ENCODE results near the gene SFTPB.

SFTPB gene

GRCh38 chr2:85678794-85679672 is 11.0 kb upstream of the SFTPB start:
- no CpG with 5 or more reads among the region's 25 CpGs for WGBS (ENCODE audit: extremely low coverage, insufficient coverage, low lambda C conversion rate)
- Histone ChIP-seq H3K36me3 (ENCODE audit: control insufficient read depth, insufficient read depth, low read length) (no peaks in the 10 kb centered on the region), H3K79me1 (ENCODE audit: low read length) (no peaks in the 10 kb centered on the region), H3K79me2 (ENCODE audit: control insufficient read depth, insufficient read depth, low read length) (no peaks in the 10 kb centered on the region), H2AK5ac (ENCODE audit: low read length) (no peak overlapping the region), H2BK15ac (replicated peaks; ENCODE audit: low read depth) (no peak overlapping the region), H2BK5ac (ENCODE audit: low read length) (no peak overlapping the region), H3K4ac (ENCODE audit: low read depth, low read length) (no peak overlapping the region), H3K4me2 (ENCODE audit: low read length) (peak overlapping the region; percentile 38), H3K56ac (ENCODE audit: low read length) (peak overlapping the region; percentile 30), H3K4me1 (ENCODE audit: control insufficient read depth, low read depth, low read length) (no peaks in the 10 kb centered on the region), H4K8ac (ENCODE audit: low read depth, low read length) (no peak overlapping the region), H3K23ac (ENCODE audit: low read length) (no peak overlapping the region), H4K5ac (ENCODE audit: low read length) (no peak overlapping the region), H3K9ac (ENCODE audit: low read length) (no peak overlapping the region), H3K27ac (ENCODE audit: low read depth, low read length) (no peak overlapping the region), H3K27me3 (ENCODE audit: insufficient read depth, low read length, poor library complexity) (no peaks in the 10 kb centered on the region), H2BK120ac (ENCODE audit: low read depth, low read length) (no peak overlapping the region), H3K4me3 (ENCODE audit: low read length) (no peak overlapping the region), H3K18ac (ENCODE audit: low read length) (no peak overlapping the region)
- DNase-seq: peak; percentile 72

DNA sequence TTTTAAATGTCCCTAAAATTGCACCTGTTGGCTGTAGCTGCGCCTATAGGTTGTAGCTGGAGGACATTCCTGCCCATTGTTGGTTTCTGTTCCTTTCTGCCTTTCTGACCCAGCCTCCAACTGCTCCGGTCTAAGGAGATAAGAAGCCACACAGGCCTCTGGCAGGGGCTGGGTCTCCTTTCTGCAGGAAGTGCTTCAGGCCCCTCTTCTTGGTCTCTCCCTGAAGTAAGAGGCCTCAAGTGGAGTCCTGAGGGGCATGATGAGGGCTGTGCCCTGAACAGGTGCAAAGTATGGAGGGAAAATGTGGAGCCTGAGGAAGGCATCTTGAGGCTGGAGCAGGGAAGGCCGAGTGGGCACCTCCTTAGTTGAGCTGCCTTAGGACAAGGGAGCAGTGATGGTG is 10.4 kb upstream of the SFTPB start:
- Histone ChIP-seq H3K79me2 (ENCODE audit: control insufficient read depth, insufficient read depth, low read length) (no peaks in the 10 kb centered on the region), H2BK120ac (ENCODE audit: low read depth, low read length) (no peak overlapping the region), H3K27ac (ENCODE audit: low read depth, low read length) (no peak overlapping the region), H3K79me1 (ENCODE audit: low read length) (no peaks in the 10 kb centered on the region), H2BK15ac (replicated peaks; ENCODE audit: low read depth) (no peak overlapping the region), H3K18ac (ENCODE audit: low read length) (no peak overlapping the region), H3K4me1 (ENCODE audit: control insufficient read depth, low read depth, low read length) (no peaks in the 10 kb centered on the region), H3K4me2 (ENCODE audit: low read length) (no peak overlapping the region), H2BK5ac (ENCODE audit: low read length) (no peak overlapping the region), H4K8ac (ENCODE audit: low read depth, low read length) (no peak overlapping the region), H3K27me3 (ENCODE audit: insufficient read depth, low read length, poor library complexity) (no peaks in the 10 kb centered on the region), H3K9ac (ENCODE audit: low read length) (no peak overlapping the region), H3K36me3 (ENCODE audit: control insufficient read depth, insufficient read depth, low read length) (no peaks in the 10 kb centered on the region), H4K5ac (ENCODE audit: low read length) (no peak overlapping the region), H3K4ac (ENCODE audit: low read depth, low read length) (no peak overlapping the region), H3K23ac (ENCODE audit: low read length) (no peak overlapping the region), H3K56ac (ENCODE audit: low read length) (no peak overlapping the region), H3K4me3 (ENCODE audit: low read length) (no peak overlapping the region), H2AK5ac (ENCODE audit: low read length) (no peak overlapping the region)
- no peak for DNase-seq
- WGBS (ENCODE audit: extremely low coverage, insufficient coverage, low lambda C conversion rate): no CpG with 5 or more reads among the region's 3 CpGs

DNA sequence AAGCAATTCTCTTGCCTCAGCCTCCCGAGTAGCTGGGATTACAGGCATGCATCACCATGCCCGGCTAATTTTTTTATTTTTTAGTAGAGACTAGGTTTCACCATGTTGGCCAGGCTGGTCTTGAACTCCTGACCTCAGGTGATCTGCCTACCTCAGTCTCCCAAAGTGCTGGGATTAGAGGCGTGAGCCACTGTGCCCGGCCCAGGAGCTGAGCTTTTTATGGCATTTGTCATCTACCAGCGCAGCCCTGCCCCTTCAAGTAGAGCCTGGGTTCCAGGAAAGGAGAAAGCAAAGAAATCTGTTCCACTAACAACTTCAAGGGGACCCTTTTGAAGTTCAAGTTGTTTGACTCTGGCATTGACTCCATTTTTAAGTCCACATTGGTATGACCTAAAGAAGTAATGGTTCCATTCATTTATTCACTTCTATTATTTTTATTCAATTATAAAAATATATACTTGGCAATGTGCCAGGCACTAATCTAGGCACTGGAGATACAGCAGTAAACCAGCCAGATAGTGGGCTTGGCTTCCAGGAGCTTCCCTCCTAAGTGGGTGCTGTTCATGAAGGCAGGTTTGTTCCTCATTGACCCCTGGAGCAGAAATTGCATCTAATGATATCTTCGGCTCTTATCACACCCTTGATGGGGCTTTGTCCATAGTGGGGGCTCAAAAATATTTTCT is 8.0 kb upstream of the SFTPB start:
- H3K27me3 ChIP-seq (ENCODE audit: insufficient read depth, low read length, poor library complexity): no peaks in the 10 kb centered on the region
- H4K5ac ChIP-seq (ENCODE audit: low read length): no peak overlapping the region
- H3K4ac ChIP-seq (ENCODE audit: low read depth, low read length): no peak overlapping the region
- DNase-seq: no peak
- H3K56ac ChIP-seq (ENCODE audit: low read length): no peak overlapping the region
- H2AK5ac ChIP-seq (ENCODE audit: low read length): no peak overlapping the region
- no peak overlapping the region for H2BK120ac ChIP-seq (ENCODE audit: low read depth, low read length)
- H4K8ac ChIP-seq (ENCODE audit: low read depth, low read length): no peak overlapping the region
- no peak overlapping the region for H3K4me3 ChIP-seq (ENCODE audit: low read length)
- no peaks in the 10 kb centered on the region for H3K4me1 ChIP-seq (ENCODE audit: control insufficient read depth, low read depth, low read length)
- no peak overlapping the region for H2BK15ac ChIP-seq (replicated peaks; ENCODE audit: low read depth)
- H3K79me2 ChIP-seq (ENCODE audit: control insufficient read depth, insufficient read depth, low read length): no peaks in the 10 kb centered on the region
- H3K27ac ChIP-seq (ENCODE audit: low read depth, low read length): no peak overlapping the region
- no peak overlapping the region for H3K18ac ChIP-seq (ENCODE audit: low read length)
- H3K36me3 ChIP-seq (ENCODE audit: control insufficient read depth, insufficient read depth, low read length): no peaks in the 10 kb centered on the region
- H3K4me2 ChIP-seq (ENCODE audit: low read length): no peak overlapping the region
- no peaks in the 10 kb centered on the region for H3K79me1 ChIP-seq (ENCODE audit: low read length)
- no peak overlapping the region for H3K9ac ChIP-seq (ENCODE audit: low read length)
- no peak overlapping the region for H3K23ac ChIP-seq (ENCODE audit: low read length)
- H2BK5ac ChIP-seq (ENCODE audit: low read length): no peak overlapping the region
- WGBS (ENCODE audit: extremely low coverage, insufficient coverage, low lambda C conversion rate): no CpG with 5 or more reads among the region's 6 CpGs

DNA sequence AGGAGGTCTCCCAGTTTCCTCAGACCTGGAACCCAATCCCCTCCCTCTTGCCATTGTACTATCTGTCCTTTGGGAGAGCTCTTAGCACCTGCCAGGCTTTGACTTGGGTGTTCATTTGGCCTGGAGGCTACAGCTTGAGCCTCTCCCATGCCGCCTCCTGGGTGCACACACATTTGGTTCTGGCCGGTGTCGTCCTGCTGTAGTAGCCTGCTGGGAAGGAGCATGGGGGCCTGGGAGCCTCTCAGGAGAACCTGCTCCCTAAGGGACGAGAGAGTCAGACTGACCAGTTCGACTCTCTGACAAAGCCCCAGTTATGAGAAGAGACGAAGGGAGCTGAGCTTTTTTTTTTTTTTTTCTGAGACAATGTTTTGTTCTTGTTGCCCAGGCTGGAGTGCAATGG is 7.4 kb upstream of the SFTPB start:
- Histone ChIP-seq H3K79me2 (ENCODE audit: control insufficient read depth, insufficient read depth, low read length) (no peaks in the 10 kb centered on the region), H3K27me3 (ENCODE audit: insufficient read depth, low read length, poor library complexity) (no peaks in the 10 kb centered on the region), H3K56ac (ENCODE audit: low read length) (no peak overlapping the region), H2BK15ac (replicated peaks; ENCODE audit: low read depth) (no peak overlapping the region), H2BK120ac (ENCODE audit: low read depth, low read length) (no peak overlapping the region), H3K4ac (ENCODE audit: low read depth, low read length) (no peak overlapping the region), H4K5ac (ENCODE audit: low read length) (no peak overlapping the region), H3K27ac (ENCODE audit: low read depth, low read length) (no peak overlapping the region), H3K9ac (ENCODE audit: low read length) (no peak overlapping the region), H2BK5ac (ENCODE audit: low read length) (no peak overlapping the region), H3K4me1 (ENCODE audit: control insufficient read depth, low read depth, low read length) (no peaks in the 10 kb centered on the region), H3K23ac (ENCODE audit: low read length) (no peak overlapping the region), H3K4me2 (ENCODE audit: low read length) (no peak overlapping the region), H3K36me3 (ENCODE audit: control insufficient read depth, insufficient read depth, low read length) (no peaks in the 10 kb centered on the region), H3K79me1 (ENCODE audit: low read length) (no peaks in the 10 kb centered on the region), H3K4me3 (ENCODE audit: low read length) (no peak overlapping the region), H4K8ac (ENCODE audit: low read depth, low read length) (no peak overlapping the region), H2AK5ac (ENCODE audit: low read length) (no peak overlapping the region), H3K18ac (ENCODE audit: low read length) (no peak overlapping the region)
- no CpG with 5 or more reads among the region's 6 CpGs for WGBS (ENCODE audit: extremely low coverage, insufficient coverage, low lambda C conversion rate)
- no peak for DNase-seq

- no peak overlapping the region for H3K4me3 ChIP-seq (ENCODE audit: low read length)
- no peaks in the 10 kb centered on the region for H3K27me3 ChIP-seq (ENCODE audit: insufficient read depth, low read length, poor library complexity)
- no peaks in the 10 kb centered on the region for H3K79me2 ChIP-seq (ENCODE audit: control insufficient read depth, insufficient read depth, low read length)
- no peaks in the 10 kb centered on the region for H3K36me3 ChIP-seq (ENCODE audit: control insufficient read depth, insufficient read depth, low read length)
- DNase-seq: no peak
- no peak overlapping the region for H2BK15ac ChIP-seq (replicated peaks; ENCODE audit: low read depth)
- H3K56ac ChIP-seq (ENCODE audit: low read length): no peak overlapping the region
- H3K23ac ChIP-seq (ENCODE audit: low read length): no peak overlapping the region
- no peak overlapping the region for H3K4me2 ChIP-seq (ENCODE audit: low read length)
- no peak overlapping the region for H3K18ac ChIP-seq (ENCODE audit: low read length)
- no peaks in the 10 kb centered on the region for H3K4me1 ChIP-seq (ENCODE audit: control insufficient read depth, low read depth, low read length)
- no peak overlapping the region for H4K8ac ChIP-seq (ENCODE audit: low read depth, low read length)
- no peak overlapping the region for H3K4ac ChIP-seq (ENCODE audit: low read depth, low read length)
- H2BK120ac ChIP-seq (ENCODE audit: low read depth, low read length): no peak overlapping the region
- no peak overlapping the region for H3K27ac ChIP-seq (ENCODE audit: low read depth, low read length)
- no peak overlapping the region for H2AK5ac ChIP-seq (ENCODE audit: low read length)
- no peaks in the 10 kb centered on the region for H3K79me1 ChIP-seq (ENCODE audit: low read length)
- no CpG with 5 or more reads among the region's 2 CpGs for WGBS (ENCODE audit: extremely low coverage, insufficient coverage, low lambda C conversion rate)
- no peak overlapping the region for H4K5ac ChIP-seq (ENCODE audit: low read length)
- no peak overlapping the region for H3K9ac ChIP-seq (ENCODE audit: low read length)
- no peak overlapping the region for H2BK5ac ChIP-seq (ENCODE audit: low read length)
Measured at GRCh38 chr2:85674417-85674816, 6.4 kb upstream of the SFTPB start.

Data from mesendoderm (in vitro differentiated cells).